Thoracic aorta (tissue), 2 donors: ENCODE data around the gene GBF1. TPM values are rescaled to one million over a fixed set of nuclear protein-coding genes. Genes with fewer than 3 reads are reported as not detected.

ENCODE experiments used
- ATAC-seq: fragments of 150-250 bp; one replicate; pipeline ENCODE4 v1.8.0; 2017; ENCODE audit warnings: low read depth; ENCODE audit not compliant: insufficient number of reproducible peaks, low FRiP score
- DNase-seq: peaks from one replicate; pipeline ENCODE4 v3.0.0-alpha.2; 2020; ENCODE audit warnings: low spot score
- H3K27ac ChIP-seq, 2 donors: fragments of 200-600 bp; sonication (generic); 1 replicate in 1 of 2; 2 replicates in 1 of 2; pipeline ENCODE4 v1.5.1; 2016; ENCODE audit warnings: mild to moderate bottlenecking in 2 of 2, moderate library complexity in 2 of 2
- H3K27me3 ChIP-seq: fragments of 200-600 bp; sonication (generic); replicated peaks from 2 replicates; pipeline ENCODE4 v1.6.0; 2016; ENCODE audit warnings: mild to moderate bottlenecking; ENCODE audit not compliant: insufficient read depth
- H3K36me3 ChIP-seq: fragments of 200-600 bp; sonication (generic); one replicate; pipeline ENCODE4 v1.5.1; 2016
- H3K4me1 ChIP-seq, 2 donors: fragments of 200-600 bp; sonication (generic); 1 replicate in 1 of 2; 2 replicates in 1 of 2; pipeline versions ENCODE4 v1.5.1 to v1.6.0; 2016; ENCODE audit warnings: low read depth in 2 of 2, mild to moderate bottlenecking in 1 of 2; ENCODE audit not compliant: control insufficient read depth in 1 of 2
- H3K4me3 ChIP-seq: fragments of 200-600 bp; sonication (generic); 2 replicates; pipeline ENCODE4 v1.5.1; 2016; ENCODE audit warnings: mild to moderate bottlenecking
- H3K9me3 ChIP-seq: fragments of 200-600 bp; sonication (generic); 2 replicates; pipeline ENCODE4 v1.5.1; 2016
- CTCF ChIP-seq: fragments of 200-600 bp; sonication (generic); IDR thresholded peaks from one replicate; pipeline ENCODE4 v1.5.1; 2019; ENCODE audit warnings: antibody characterized with exemption
- total RNA-seq, 2 donors: library from RNA; depleted of rRNA; stranded (reverse); fragments of >200 nt; gene quantifications; one replicate each; pipeline versions ENCODE4 v1.1.0 to v1.2.3, GENCODE V29; 2016

The GBF1 gene
- total RNA-seq, 2 donors from 2014 or later, result 38.1 to 44.9 TPM

- no peak for ATAC-seq
- Histone ChIP-seq H3K27me3 (no peaks in the 10 kb centered on the region), H3K36me3 (peaks cover 12% of the 10 kb centered on the region), H3K27ac (no peak overlapping the region), H3K4me1 (peaks cover 3 to 13% of the 10 kb centered on the region in 2 donors), H3K4me3 (no peak overlapping the region), H3K9me3 (no peaks in the 10 kb centered on the region)
- no peak for DNase-seq
- TF ChIP-seq CTCF, result no peak
Observed at GRCh38 chr10:102403115-102403514, 157.8 kb downstream of the GBF1 start.

- Histone ChIP-seq H3K4me1 (peaks cover 3 to 11% of the 10 kb centered on the region in 2 donors), H3K27ac (no peak overlapping the region), H3K27me3 (no peaks in the 10 kb centered on the region), H3K9me3 (no peaks in the 10 kb centered on the region), H3K36me3 (peaks cover 12% of the 10 kb centered on the region), H3K4me3 (no peak overlapping the region)
- DNase-seq, result no peak
- ATAC-seq, result no peak
- no peak for TF ChIP-seq CTCF
Observed at GRCh38 chr10:102404361-102405107, 159.2 kb downstream of the GBF1 start.

GRCh38 chr10:102405108-102405571 lies 159.8 kb downstream of the GBF1 start:
- Histone ChIP-seq H3K9me3 (no peaks in the 10 kb centered on the region), H3K4me3 (no peak overlapping the region), H3K4me1 (peaks cover 0 to 5% of the 10 kb centered on the region in 2 donors), H3K27me3 (peaks cover 2% of the 10 kb centered on the region), H3K27ac (no peak overlapping the region), H3K36me3 (peaks cover 12% of the 10 kb centered on the region)
- no peak for ATAC-seq
- no peak for DNase-seq
- no peak for TF ChIP-seq CTCF

- Histone ChIP-seq H3K9me3 (no peaks in the 10 kb centered on the region), H3K27me3 (peaks cover 6% of the 10 kb centered on the region), H3K4me1 (peaks cover 4 to 9% of the 10 kb centered on the region in 2 donors), H3K27ac (no peak overlapping the region), H3K36me3 (peaks cover 12% of the 10 kb centered on the region), H3K4me3 (no peak overlapping the region)
- ATAC-seq, result no peak
- TF ChIP-seq CTCF, result no peak
- no peak for DNase-seq
Observed at GRCh38 chr10:102405632-102406031, 160.3 kb downstream of the GBF1 start.

GRCh38 chr10:102406815-102407214 lies 161.5 kb downstream of the GBF1 start:
- Histone ChIP-seq H3K4me3 (no peak overlapping the region), H3K4me1 (peaks cover 6 to 11% of the 10 kb centered on the region in 2 donors), H3K36me3 (peaks cover 5% of the 10 kb centered on the region), H3K9me3 (no peaks in the 10 kb centered on the region), H3K27ac (no peak overlapping the region), H3K27me3 (peaks cover 13% of the 10 kb centered on the region)
- no peak for TF ChIP-seq CTCF
- no peak for ATAC-seq
- DNase-seq, result no peak
